Neuronal stem cell (in vitro differentiated cells): ENCODE measurements around the gene CTPS1.
A peak's percentile ranks its signal among the peaks of the same experiment; 100 is the strongest.

ENCODE experiments used
- DNase-seq: peaks from one replicate; pipeline ENCODE4 v3.0.0-alpha.2; 2013; ENCODE audit warnings: low spot score
- H2AFZ ChIP-seq: one replicate; pipeline ENCODE4 v1.6.1; 2013; ENCODE audit warnings: mild to moderate bottlenecking, low read length, inconsistent platforms
- H2AK5ac ChIP-seq: 2 replicates; pipeline ENCODE4 v1.6.1; 2013; ENCODE audit warnings: low read depth, mild to moderate bottlenecking, inconsistent platforms, low read length, moderate library complexity, mixed read lengths
- H2BK120ac ChIP-seq: 2 replicates; pipeline ENCODE4 v1.6.1; 2013; ENCODE audit warnings: low read depth, mild to moderate bottlenecking, inconsistent platforms, low read length, moderate library complexity, mixed read lengths
- H2BK12ac ChIP-seq: one replicate; pipeline ENCODE4 v1.6.1; 2013; ENCODE audit warnings: low read length, inconsistent platforms
- H2BK15ac ChIP-seq: 2 replicates; pipeline ENCODE4 v1.6.1; 2013; ENCODE audit warnings: mild to moderate bottlenecking, low read length, inconsistent platforms, mixed read lengths
- H2BK5ac ChIP-seq: one replicate; pipeline ENCODE4 v1.6.1; 2013; ENCODE audit warnings: inconsistent platforms, mild to moderate bottlenecking, low read length, moderate library complexity
- H3K14ac ChIP-seq: one replicate; pipeline ENCODE4 v1.6.1; 2013; ENCODE audit warnings: low read length, inconsistent platforms
- H3K18ac ChIP-seq: 2 replicates; pipeline ENCODE4 v1.6.1; 2013; ENCODE audit warnings: low read length, inconsistent platforms
- H3K23ac ChIP-seq: 2 replicates; pipeline ENCODE4 v1.6.1; 2013; ENCODE audit warnings: low read depth, mild to moderate bottlenecking, mixed read lengths, low read length, inconsistent platforms; ENCODE audit not compliant: poor library complexity
- H3K27ac ChIP-seq: replicated peaks from 3 replicates; pipeline ENCODE4 v1.5.1; 2013; ENCODE audit warnings: low read length, inconsistent platforms
- H3K27me3 ChIP-seq, 3 experiments: 2 replicates each; pipeline ENCODE4 v1.6.1; 2013; ENCODE audit warnings: low read length in 3 of 3, mild to moderate bottlenecking in 2 of 3, inconsistent platforms in 1 of 3, low read depth in 1 of 3, mixed read lengths in 1 of 3, moderate library complexity in 1 of 3; ENCODE audit not compliant: control insufficient read depth in 3 of 3, insufficient read depth in 3 of 3
- H3K36me3 ChIP-seq, 2 donors: replicated peaks in 1 of 2; 2 replicates each; pipeline ENCODE4 v1.6.1; 2013; ENCODE audit warnings: low read length in 2 of 2; ENCODE audit not compliant: control insufficient read depth in 2 of 2, insufficient read depth in 2 of 2
- H3K4ac ChIP-seq: 2 replicates; pipeline ENCODE4 v1.6.1; 2013; ENCODE audit warnings: inconsistent platforms, mild to moderate bottlenecking, low read length, moderate library complexity
- H3K4me1 ChIP-seq, 2 donors: 1 replicate in 1 of 2; 2 replicates in 1 of 2; pipeline ENCODE4 v1.6.1; 2013; ENCODE audit warnings: low read length in 2 of 2, low read depth in 1 of 2; ENCODE audit not compliant: control insufficient read depth in 2 of 2, insufficient read depth in 1 of 2
- H3K4me2 ChIP-seq: one replicate; pipeline ENCODE4 v1.6.1; 2013; ENCODE audit warnings: mild to moderate bottlenecking, low read length, inconsistent platforms; ENCODE audit not compliant: insufficient read depth, poor library complexity, severe bottlenecking
- H3K4me3 ChIP-seq, 2 donors: 2 replicates each; pipeline ENCODE4 v1.5.1; 2013; ENCODE audit warnings: low read length in 2 of 2, mild to moderate bottlenecking in 2 of 2, inconsistent platforms in 1 of 2, moderate library complexity in 1 of 2
- H3K79me1 ChIP-seq: one replicate; pipeline ENCODE4 v1.6.1; 2013; ENCODE audit warnings: low read depth, mild to moderate bottlenecking, inconsistent platforms, low read length, moderate library complexity
- H3K9ac ChIP-seq: one replicate; pipeline ENCODE4 v1.6.1; 2013; ENCODE audit warnings: mild to moderate bottlenecking, low read depth, low read length, inconsistent platforms; ENCODE audit not compliant: poor library complexity
- H3K9me3 ChIP-seq, 2 donors: replicated peaks in 1 of 2; 2 replicates each; pipeline versions ENCODE3 to v1.6.1; 2013; ENCODE audit warnings: low read length in 2 of 2, mild to moderate bottlenecking in 2 of 2, inconsistent platforms in 1 of 2, low read depth in 1 of 2, mixed read lengths in 1 of 2, moderate library complexity in 1 of 2; ENCODE audit not compliant: control insufficient read depth in 2 of 2, insufficient read depth in 1 of 2
- H4K8ac ChIP-seq: one replicate; pipeline ENCODE4 v1.6.1; 2013; ENCODE audit warnings: low read depth, mild to moderate bottlenecking, inconsistent platforms, low read length, moderate library complexity
- H4K91ac ChIP-seq: one replicate; pipeline ENCODE4 v1.6.1; 2013; ENCODE audit warnings: low read length, low read depth, mild to moderate bottlenecking, inconsistent platforms; ENCODE audit not compliant: poor library complexity
- WGBS, 2 donors: extraction: QIAGEN DNeasy Blood & Tissue Kit; methylation state at CpG; one replicate each; pipeline ENCODE4 v1.1.7; 2013; ENCODE audit warnings: missing lambda C conversion rate in 2 of 2, mixed read lengths in 1 of 2; ENCODE audit not compliant: insufficient read length in 2 of 2, insufficient replicate concordance in 1 of 2; ENCODE audit errors: extremely low coverage in 2 of 2; 5-methylcytosine and 5-hydroxymethylcytosine counted together

The CTPS1 gene

GRCh38 chr1:40980453-40981121 lies 1.1 kb downstream of the CTPS1 start:
- Histone ChIP-seq H3K18ac (peak overlapping the region; percentile 97), H2BK120ac (peak overlapping the region; percentile 30), H2AFZ (peak overlapping the region; percentile 93), H3K4me1 (peaks cover 6 to 12% of the 10 kb centered on the region in 2 donors), H2BK5ac (peak overlapping the region; percentile 79), H3K14ac (no peak overlapping the region), H3K4me2 (peak overlapping the region; percentile 74), H3K4ac (no peak overlapping the region), H3K9me3 (no peaks in the 10 kb centered on the region), H4K91ac (no peak overlapping the region), H2AK5ac (peak overlapping the region; percentile 20), H3K27me3 (no peaks in the 10 kb centered on the region), H3K4me3 (peak overlapping the region; percentile 60 to 91), H2BK12ac (no peak overlapping the region), H3K36me3 (peaks cover 13 to 46% of the 10 kb centered on the region in 2 donors), H3K27ac (no peak overlapping the region), H3K79me1 (peaks cover 3% of the 10 kb centered on the region), H4K8ac (no peak overlapping the region), H2BK15ac (peak overlapping the region; percentile 31), H3K23ac (peak overlapping the region; percentile 90), H3K9ac (peak overlapping the region; percentile 93)
- WGBS, 2 donors = no CpG with 5 or more reads among the region's 27 CpGs
- no peak for DNase-seq

GRCh38 chr1:40981691-40982448 lies 2.4 kb downstream of the CTPS1 start:
- Histone ChIP-seq H3K4me2 (peak overlapping the region; percentile 28), H2BK12ac (no peak overlapping the region), H3K27ac (no peak overlapping the region), H2AFZ (no peak overlapping the region), H2BK15ac (no peak overlapping the region), H2BK5ac (no peak overlapping the region), H3K79me1 (peaks cover 7% of the 10 kb centered on the region), H3K27me3 (no peaks in the 10 kb centered on the region), H3K9ac (no peak overlapping the region), H4K91ac (no peak overlapping the region), H3K23ac (no peak overlapping the region), H3K4ac (no peak overlapping the region), H2BK120ac (no peak overlapping the region), H3K9me3 (no peaks in the 10 kb centered on the region), H4K8ac (no peak overlapping the region), H2AK5ac (no peak overlapping the region), H3K4me1 (peaks cover 6 to 12% of the 10 kb centered on the region in 2 donors), H3K36me3 (peaks cover 25 to 58% of the 10 kb centered on the region in 2 donors), H3K14ac (no peak overlapping the region), H3K18ac (no peak overlapping the region), H3K4me3 (no peak overlapping the region)
- WGBS, 2 donors = no CpG with 5 or more reads among the region's 14 CpGs
- DNase-seq = no peak

DNA sequence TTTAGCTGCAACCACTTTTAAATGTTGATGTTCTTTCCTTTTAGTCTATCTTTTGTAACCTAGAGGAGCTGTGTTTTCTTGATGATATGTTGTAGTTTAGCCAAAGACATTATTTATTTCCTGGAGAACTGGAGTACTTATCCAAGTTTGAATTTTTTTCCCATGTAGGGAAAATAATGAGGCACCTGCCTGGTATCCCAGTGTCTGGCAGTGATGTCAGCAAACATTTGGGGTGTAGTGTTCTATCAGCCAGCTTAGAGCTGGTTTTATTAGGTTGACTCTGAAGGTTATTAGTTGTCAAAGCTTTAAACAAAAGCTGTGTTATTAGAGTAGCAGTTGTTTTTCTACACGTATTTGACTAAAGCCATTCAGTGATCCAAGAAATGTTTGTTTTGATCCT lies 3.2 kb downstream of the CTPS1 start:
- Histone ChIP-seq H2BK15ac (no peak overlapping the region), H3K4me2 (no peak overlapping the region), H2BK12ac (no peak overlapping the region), H2BK120ac (no peak overlapping the region), H3K18ac (no peak overlapping the region), H3K4ac (no peak overlapping the region), H3K27me3 (no peaks in the 10 kb centered on the region), H2BK5ac (no peak overlapping the region), H2AK5ac (no peak overlapping the region), H2AFZ (no peak overlapping the region), H4K8ac (no peak overlapping the region), H3K4me1 (peaks cover 6 to 12% of the 10 kb centered on the region in 2 donors), H3K79me1 (peaks cover 8% of the 10 kb centered on the region), H3K27ac (no peak overlapping the region), H3K9ac (no peak overlapping the region), H3K4me3 (no peak overlapping the region), H3K36me3 (peaks cover 33 to 67% of the 10 kb centered on the region in 2 donors), H3K23ac (no peak overlapping the region), H4K91ac (no peak overlapping the region), H3K9me3 (no peaks in the 10 kb centered on the region), H3K14ac (no peak overlapping the region)
- no peak for DNase-seq
- no CpG with 5 or more reads among the region's 1 CpG for WGBS, 2 donors

GRCh38 chr1:40983286-40983685 lies 3.8 kb downstream of the CTPS1 start:
- H3K27ac ChIP-seq = no peak overlapping the region
- H2BK12ac ChIP-seq = no peak overlapping the region
- no peak overlapping the region for H4K91ac ChIP-seq
- peaks cover 36 to 72% of the 10 kb centered on the region in 2 donors for H3K36me3 ChIP-seq
- H3K14ac ChIP-seq = no peak overlapping the region
- WGBS, 2 donors = no CpG with 5 or more reads among the region's 1 CpG
- no peak overlapping the region for H2BK15ac ChIP-seq
- no peak overlapping the region for H3K23ac ChIP-seq
- H3K9ac ChIP-seq = no peak overlapping the region
- H3K4me3 ChIP-seq = no peak overlapping the region
- no peak overlapping the region for H2BK120ac ChIP-seq
- H3K9me3 ChIP-seq = no peaks in the 10 kb centered on the region
- H3K4me2 ChIP-seq = no peak overlapping the region
- H2AK5ac ChIP-seq = no peak overlapping the region
- no peak for DNase-seq
- peaks cover 6 to 12% of the 10 kb centered on the region in 2 donors for H3K4me1 ChIP-seq
- H4K8ac ChIP-seq = no peak overlapping the region
- no peaks in the 10 kb centered on the region for H3K27me3 ChIP-seq
- H2BK5ac ChIP-seq = no peak overlapping the region
- H3K4ac ChIP-seq = no peak overlapping the region
- peaks cover 8% of the 10 kb centered on the region for H3K79me1 ChIP-seq
- H3K18ac ChIP-seq = no peak overlapping the region
- H2AFZ ChIP-seq = no peak overlapping the region
